ENCODE results near the gene SYNE2. TPM values are rescaled to one million over a fixed set of nuclear protein-coding genes. Genes with fewer than 3 reads are reported as not detected.
A peak's percentile ranks its signal among the peaks of the same experiment; 100 is the strongest.

The SYNE2 gene
- total and polyA plus RNA-seq, 2 donors (not counting 1 experiment from before 2014, with no cell fraction given), result 3.1 to 15.4 TPM

DNA sequence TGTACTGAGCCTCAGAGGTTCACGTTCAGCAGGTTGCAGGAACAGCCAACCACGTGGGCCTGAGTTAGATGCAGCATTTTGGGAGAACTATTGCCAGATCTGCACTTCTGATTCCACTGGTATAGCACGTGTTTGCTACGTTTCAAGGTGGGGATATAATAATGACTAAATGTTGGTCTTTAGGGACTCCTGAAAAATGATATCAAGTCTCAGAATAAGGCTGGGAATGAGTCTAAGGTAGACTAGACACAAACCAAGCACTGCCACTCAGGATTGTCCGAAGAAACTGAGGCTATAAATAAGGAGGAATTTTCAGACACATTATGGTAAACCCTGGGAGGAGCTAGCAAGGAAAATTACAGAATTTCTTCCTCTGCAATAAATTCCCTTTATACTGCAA, 343.3 kb downstream of the SYNE2 start:
- no peak overlapping the region for H3K27ac ChIP-seq (ENCODE audit: insufficient read depth, low read length)
- no peak overlapping the region for H3K4me3 ChIP-seq (replicated peaks in 1 of 4; ENCODE audit: control extremely low read depth in 1 of 4, insufficient read depth in 1 of 4, low read depth in 3 of 4, low read length in 4 of 4)
- DNase-seq (ENCODE audit: low read depth in 2 of 2), result no peak
- no peaks in the 10 kb centered on the region for H3K79me2 ChIP-seq (ENCODE audit: control insufficient read depth, insufficient read depth, low read length)
- H4K20me1 ChIP-seq (ENCODE audit: control insufficient read depth, extremely low read depth, insufficient read depth, low read length), result no peaks in the 10 kb centered on the region
- no peak overlapping the region for H3K4me2 ChIP-seq (ENCODE audit: extremely low read depth, insufficient read depth, low read length)
- no peak for TF ChIP-seq CTCF (conservative IDR thresholded peaks at IDR 0.05 in 1 of 2, IDR thresholded peaks at IDR 0.05 in 1 of 2; ENCODE audit: low read depth in 1 of 2, low read length in 2 of 2)
- TF ChIP-seq EZH2 (IDR thresholded peaks at IDR 0.05; ENCODE audit: low read length, missing control alignments), result no peak
- H3K4me1 ChIP-seq (ENCODE audit: control insufficient read depth, extremely low read depth, insufficient read depth, low read length), result no peaks in the 10 kb centered on the region
- no peaks in the 10 kb centered on the region for H3K36me3 ChIP-seq (ENCODE audit: control insufficient read depth, insufficient read depth, low read length)
- no peaks in the 10 kb centered on the region for H3K9me3 ChIP-seq (ENCODE audit: control insufficient read depth, insufficient read depth, low read depth, low read length)
- no peak overlapping the region for H3K9ac ChIP-seq (ENCODE audit: insufficient read depth, low read length)
- no peaks in the 10 kb centered on the region for H3K27me3 ChIP-seq (ENCODE audit: control insufficient read depth, insufficient read depth, low read length)
- H2AFZ ChIP-seq (ENCODE audit: low read length), result no peak overlapping the region

GRCh38 chr14:64196814-64197411, 344.1 kb downstream of the SYNE2 start:
- H3K4me1 ChIP-seq (ENCODE audit: control insufficient read depth, extremely low read depth, insufficient read depth, low read length), result no peaks in the 10 kb centered on the region
- peak overlapping the region; percentile 48 to 63 (median 54) for H3K4me3 ChIP-seq (replicated peaks in 1 of 4; ENCODE audit: control extremely low read depth in 1 of 4, insufficient read depth in 1 of 4, low read depth in 3 of 4, low read length in 4 of 4)
- H3K27ac ChIP-seq (ENCODE audit: insufficient read depth, low read length), result peak overlapping the region; percentile 22
- no peaks in the 10 kb centered on the region for H3K27me3 ChIP-seq (ENCODE audit: control insufficient read depth, insufficient read depth, low read length)
- H2AFZ ChIP-seq (ENCODE audit: low read length), result peak overlapping the region; percentile 78
- TF ChIP-seq EZH2 (IDR thresholded peaks at IDR 0.05; ENCODE audit: low read length, missing control alignments) (no peak), CTCF (conservative IDR thresholded peaks at IDR 0.05 in 1 of 2, IDR thresholded peaks at IDR 0.05 in 1 of 2; ENCODE audit: low read depth in 1 of 2, low read length in 2 of 2) (no peak)
- peak; percentile 39 to 67 for DNase-seq (ENCODE audit: low read depth in 2 of 2)
- H3K79me2 ChIP-seq (ENCODE audit: control insufficient read depth, insufficient read depth, low read length), result no peaks in the 10 kb centered on the region
- no peaks in the 10 kb centered on the region for H3K9me3 ChIP-seq (ENCODE audit: control insufficient read depth, insufficient read depth, low read depth, low read length)
- H3K36me3 ChIP-seq (ENCODE audit: control insufficient read depth, insufficient read depth, low read length), result no peaks in the 10 kb centered on the region
- H4K20me1 ChIP-seq (ENCODE audit: control insufficient read depth, extremely low read depth, insufficient read depth, low read length), result no peaks in the 10 kb centered on the region
- H3K9ac ChIP-seq (ENCODE audit: insufficient read depth, low read length), result no peak overlapping the region
- peak overlapping the region; percentile 92 for H3K4me2 ChIP-seq (ENCODE audit: extremely low read depth, insufficient read depth, low read length)

DNA sequence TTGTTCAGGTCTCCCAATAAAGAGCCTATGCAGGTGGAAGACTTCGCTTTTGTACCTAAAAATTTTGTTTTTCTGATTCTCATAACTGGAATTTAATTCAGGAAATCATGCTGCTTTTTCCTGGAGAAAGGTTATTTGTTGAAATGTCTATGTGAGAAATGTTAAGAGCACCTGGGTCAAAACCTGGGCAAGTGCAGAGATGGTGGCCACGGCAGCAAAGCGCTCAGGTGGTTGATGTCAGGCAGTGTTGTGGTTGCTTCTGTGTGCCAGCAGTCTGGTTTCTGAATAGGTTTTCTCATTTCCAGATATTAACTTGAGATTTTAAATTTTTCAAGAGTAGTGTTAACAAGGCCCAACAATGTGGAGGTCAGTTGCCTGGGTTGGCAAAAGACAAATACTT, 345.2 kb downstream of the SYNE2 start:
- DNase-seq (ENCODE audit: low read depth in 2 of 2), result no peak
- H3K4me3 ChIP-seq (replicated peaks in 1 of 4; ENCODE audit: control extremely low read depth in 1 of 4, insufficient read depth in 1 of 4, low read depth in 3 of 4, low read length in 4 of 4), result no peak overlapping the region
- no peaks in the 10 kb centered on the region for H3K27me3 ChIP-seq (ENCODE audit: control insufficient read depth, insufficient read depth, low read length)
- H2AFZ ChIP-seq (ENCODE audit: low read length), result no peak overlapping the region
- H4K20me1 ChIP-seq (ENCODE audit: control insufficient read depth, extremely low read depth, insufficient read depth, low read length), result no peaks in the 10 kb centered on the region
- H3K4me1 ChIP-seq (ENCODE audit: control insufficient read depth, extremely low read depth, insufficient read depth, low read length), result no peaks in the 10 kb centered on the region
- H3K36me3 ChIP-seq (ENCODE audit: control insufficient read depth, insufficient read depth, low read length), result no peaks in the 10 kb centered on the region
- no peak overlapping the region for H3K9ac ChIP-seq (ENCODE audit: insufficient read depth, low read length)
- TF ChIP-seq CTCF (conservative IDR thresholded peaks at IDR 0.05 in 1 of 2, IDR thresholded peaks at IDR 0.05 in 1 of 2; ENCODE audit: low read depth in 1 of 2, low read length in 2 of 2) (no peak), EZH2 (IDR thresholded peaks at IDR 0.05; ENCODE audit: low read length, missing control alignments) (no peak)
- no peaks in the 10 kb centered on the region for H3K9me3 ChIP-seq (ENCODE audit: control insufficient read depth, insufficient read depth, low read depth, low read length)
- no peak overlapping the region for H3K4me2 ChIP-seq (ENCODE audit: extremely low read depth, insufficient read depth, low read length)
- no peaks in the 10 kb centered on the region for H3K79me2 ChIP-seq (ENCODE audit: control insufficient read depth, insufficient read depth, low read length)
- H3K27ac ChIP-seq (ENCODE audit: insufficient read depth, low read length), result no peak overlapping the region

Measured in fibroblast of lung (primary cell).